Measurements from ENCODE around the gene SPACA9.

Gene SPACA9

DNA sequence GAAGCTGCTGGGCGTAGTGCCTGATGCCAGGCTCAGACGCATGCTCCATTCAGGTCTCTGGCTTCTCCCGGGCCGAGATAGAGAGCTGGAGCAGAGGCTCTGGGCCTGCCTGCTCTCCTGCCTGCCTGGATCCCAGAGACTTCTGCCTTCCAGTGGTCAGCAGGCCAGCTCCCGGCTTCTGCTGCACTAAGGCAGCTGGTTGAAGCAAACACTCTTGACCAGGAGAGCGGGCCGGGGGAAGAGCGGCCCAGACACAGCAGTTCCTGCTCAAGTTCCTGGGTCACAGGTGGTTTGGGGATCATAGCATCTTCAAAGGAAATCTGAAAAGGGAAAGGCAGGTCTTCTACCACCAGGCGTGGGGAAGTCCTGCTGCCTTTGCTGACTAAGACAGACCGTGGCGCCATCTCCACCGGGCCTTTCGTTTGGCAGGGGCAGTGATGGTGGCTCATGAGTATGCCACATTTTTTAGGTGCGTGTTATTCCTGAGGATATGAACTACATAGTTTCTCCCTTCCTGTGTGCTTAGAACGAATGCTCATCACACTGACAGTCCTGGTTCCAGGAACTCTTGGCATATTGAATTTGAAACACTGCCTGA is 31.7 kb upstream of the SPACA9 start:
- Histone ChIP-seq H3K4me1 (ENCODE audit: insufficient read depth, low read length) (peaks cover 30% of the 10 kb centered on the region), H3K9me3 (ENCODE audit: insufficient read depth, low read length, severe bottlenecking) (no peaks in the 10 kb centered on the region), H3K4me3 (ENCODE audit: low read depth in 1 of 2, low read length in 2 of 2) (no peak overlapping the region), H3K79me2 (ENCODE audit: insufficient read depth, low read length) (no peaks in the 10 kb centered on the region), H4K20me1 (ENCODE audit: insufficient read depth, low read length) (no peaks in the 10 kb centered on the region), H3K36me3 (ENCODE audit: insufficient read depth, low read length) (no peaks in the 10 kb centered on the region), H2AFZ (ENCODE audit: low read depth, low read length) (no peak overlapping the region), H3K27me3 (ENCODE audit: insufficient read depth, low read length, poor library complexity) (no peaks in the 10 kb centered on the region), H3K9ac (ENCODE audit: low read depth, low read length) (no peak overlapping the region), H3K4me2 (ENCODE audit: insufficient read depth, low read length) (no peak overlapping the region), H3K27ac (ENCODE audit: low read length) (no peak overlapping the region)
- TF ChIP-seq EZH2 (IDR thresholded peaks at IDR 0.05; ENCODE audit: borderline replicate concordance, low read depth, low read length, severe bottlenecking): no peak
- TF ChIP-seq, protein P1, sequence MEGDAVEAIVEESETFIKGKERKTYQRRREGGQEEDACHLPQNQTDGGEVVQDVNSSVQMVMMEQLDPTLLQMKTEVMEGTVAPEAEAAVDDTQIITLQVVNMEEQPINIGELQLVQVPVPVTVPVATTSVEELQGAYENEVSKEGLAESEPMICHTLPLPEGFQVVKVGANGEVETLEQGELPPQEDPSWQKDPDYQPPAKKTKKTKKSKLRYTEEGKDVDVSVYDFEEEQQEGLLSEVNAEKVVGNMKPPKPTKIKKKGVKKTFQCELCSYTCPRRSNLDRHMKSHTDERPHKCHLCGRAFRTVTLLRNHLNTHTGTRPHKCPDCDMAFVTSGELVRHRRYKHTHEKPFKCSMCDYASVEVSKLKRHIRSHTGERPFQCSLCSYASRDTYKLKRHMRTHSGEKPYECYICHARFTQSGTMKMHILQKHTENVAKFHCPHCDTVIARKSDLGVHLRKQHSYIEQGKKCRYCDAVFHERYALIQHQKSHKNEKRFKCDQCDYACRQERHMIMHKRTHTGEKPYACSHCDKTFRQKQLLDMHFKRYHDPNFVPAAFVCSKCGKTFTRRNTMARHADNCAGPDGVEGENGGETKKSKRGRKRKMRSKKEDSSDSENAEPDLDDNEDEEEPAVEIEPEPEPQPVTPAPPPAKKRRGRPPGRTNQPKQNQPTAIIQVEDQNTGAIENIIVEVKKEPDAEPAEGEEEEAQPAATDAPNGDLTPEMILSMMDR (IDR thresholded peaks at IDR 0.05; ENCODE audit: borderline replicate concordance, extremely low read depth, low read length, poor library complexity, severe bottlenecking): no peak
- no peak for ATAC-seq (ENCODE audit: insufficient read depth, low read depth)
- DNase-seq: no peak

DNA sequence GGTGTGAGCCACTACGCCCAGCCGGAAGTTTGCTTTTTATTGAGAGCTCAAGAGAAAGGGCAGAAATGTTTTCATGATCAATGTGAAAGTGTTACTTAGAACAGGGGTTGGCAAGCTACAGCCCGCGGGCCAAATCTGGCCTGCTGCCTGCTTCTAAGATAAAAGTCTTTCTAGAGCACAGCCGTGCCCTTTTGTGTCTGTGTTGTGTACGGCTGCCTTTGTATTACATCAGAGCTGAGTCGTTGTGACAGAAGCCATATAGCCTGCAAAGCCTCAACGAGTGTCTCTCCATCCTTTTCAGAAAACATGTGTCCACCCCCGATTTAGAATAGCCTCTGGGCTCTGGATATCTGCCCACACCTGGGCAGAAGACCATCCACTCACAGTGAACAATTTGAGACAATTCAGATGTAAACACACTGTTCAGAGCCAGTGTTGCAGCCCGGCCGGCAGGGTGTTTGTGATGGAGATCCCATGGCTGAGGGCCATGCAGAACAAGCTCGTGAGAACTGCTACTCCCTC is 29.5 kb upstream of the SPACA9 start:
- no peaks in the 10 kb centered on the region for H3K9me3 ChIP-seq (ENCODE audit: insufficient read depth, low read length, severe bottlenecking)
- H3K4me3 ChIP-seq (ENCODE audit: low read depth in 1 of 2, low read length in 2 of 2): no peak overlapping the region
- no peaks in the 10 kb centered on the region for H3K79me2 ChIP-seq (ENCODE audit: insufficient read depth, low read length)
- H3K27me3 ChIP-seq (ENCODE audit: insufficient read depth, low read length, poor library complexity): no peaks in the 10 kb centered on the region
- no peak overlapping the region for H3K4me2 ChIP-seq (ENCODE audit: insufficient read depth, low read length)
- H3K9ac ChIP-seq (ENCODE audit: low read depth, low read length): no peak overlapping the region
- peaks cover 32% of the 10 kb centered on the region for H3K4me1 ChIP-seq (ENCODE audit: insufficient read depth, low read length)
- DNase-seq (no peak), ATAC-seq (ENCODE audit: insufficient read depth, low read depth) (no peak)
- TF ChIP-seq, protein P1 (IDR thresholded peaks at IDR 0.05; ENCODE audit: borderline replicate concordance, extremely low read depth, low read length, poor library complexity, severe bottlenecking): no peak
- no peak for TF ChIP-seq EZH2 (IDR thresholded peaks at IDR 0.05; ENCODE audit: borderline replicate concordance, low read depth, low read length, severe bottlenecking)
- no peak overlapping the region for H3K27ac ChIP-seq (ENCODE audit: low read length)
- H3K36me3 ChIP-seq (ENCODE audit: insufficient read depth, low read length): no peaks in the 10 kb centered on the region
- H4K20me1 ChIP-seq (ENCODE audit: insufficient read depth, low read length): no peaks in the 10 kb centered on the region
- no peak overlapping the region for H2AFZ ChIP-seq (ENCODE audit: low read depth, low read length)

DNA sequence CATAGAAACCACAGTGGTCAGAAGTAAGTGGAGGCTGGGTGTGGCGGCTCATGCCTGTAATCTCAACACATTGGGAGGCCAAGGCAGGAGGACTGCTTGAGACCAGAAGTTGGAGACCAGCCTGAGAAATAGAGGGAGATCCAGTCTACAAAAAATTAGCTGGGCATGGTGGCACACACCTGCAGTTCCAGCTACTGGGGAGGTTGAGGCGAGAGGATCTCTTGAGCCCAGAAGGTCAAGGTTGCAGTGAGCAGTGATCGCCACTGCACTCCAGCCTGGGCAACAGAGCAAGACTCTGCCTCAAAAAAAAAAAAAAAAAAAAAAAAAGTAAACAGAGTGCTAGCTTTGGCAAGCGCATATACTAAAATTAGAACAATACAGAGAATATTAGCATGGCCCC is 25.2 kb upstream of the SPACA9 start:
- no peak overlapping the region for H2AFZ ChIP-seq (ENCODE audit: low read depth, low read length)
- no peak overlapping the region for H3K4me3 ChIP-seq (ENCODE audit: low read depth in 1 of 2, low read length in 2 of 2)
- DNase-seq (no peak), ATAC-seq (ENCODE audit: insufficient read depth, low read depth) (no peak)
- H3K4me2 ChIP-seq (ENCODE audit: insufficient read depth, low read length): no peak overlapping the region
- peaks cover 32% of the 10 kb centered on the region for H3K4me1 ChIP-seq (ENCODE audit: insufficient read depth, low read length)
- no peaks in the 10 kb centered on the region for H3K79me2 ChIP-seq (ENCODE audit: insufficient read depth, low read length)
- H3K9me3 ChIP-seq (ENCODE audit: insufficient read depth, low read length, severe bottlenecking): no peaks in the 10 kb centered on the region
- H3K27ac ChIP-seq (ENCODE audit: low read length): no peak overlapping the region
- no peaks in the 10 kb centered on the region for H4K20me1 ChIP-seq (ENCODE audit: insufficient read depth, low read length)
- H3K9ac ChIP-seq (ENCODE audit: low read depth, low read length): no peak overlapping the region
- no peaks in the 10 kb centered on the region for H3K27me3 ChIP-seq (ENCODE audit: insufficient read depth, low read length, poor library complexity)
- no peaks in the 10 kb centered on the region for H3K36me3 ChIP-seq (ENCODE audit: insufficient read depth, low read length)
- no peak for TF ChIP-seq EZH2 (IDR thresholded peaks at IDR 0.05; ENCODE audit: borderline replicate concordance, low read depth, low read length, severe bottlenecking)
- TF ChIP-seq, protein P1 (IDR thresholded peaks at IDR 0.05; ENCODE audit: borderline replicate concordance, extremely low read depth, low read length, poor library complexity, severe bottlenecking): no peak

Measured in DND-41 (cell line).